ENCODE results near the gene CBX6. TPM values are rescaled to one million over a fixed set of nuclear protein-coding genes. Genes with fewer than 3 reads are reported as not detected.

CBX6 gene
- total RNA-seq, 1 donor from 2014 or later, result 11.0 TPM

GRCh38 chr22:38843201-38843656, 28.8 kb downstream of the CBX6 start:
- H3K36me3 Mint-ChIP-seq (ENCODE audit: low read depth, unreplicated experiment), result peaks cover 10% of the 10 kb centered on the region
- H3K4me3 Mint-ChIP-seq (ENCODE audit: unreplicated experiment), result no peak overlapping the region
- TF ChIP-seq, protein P1, sequence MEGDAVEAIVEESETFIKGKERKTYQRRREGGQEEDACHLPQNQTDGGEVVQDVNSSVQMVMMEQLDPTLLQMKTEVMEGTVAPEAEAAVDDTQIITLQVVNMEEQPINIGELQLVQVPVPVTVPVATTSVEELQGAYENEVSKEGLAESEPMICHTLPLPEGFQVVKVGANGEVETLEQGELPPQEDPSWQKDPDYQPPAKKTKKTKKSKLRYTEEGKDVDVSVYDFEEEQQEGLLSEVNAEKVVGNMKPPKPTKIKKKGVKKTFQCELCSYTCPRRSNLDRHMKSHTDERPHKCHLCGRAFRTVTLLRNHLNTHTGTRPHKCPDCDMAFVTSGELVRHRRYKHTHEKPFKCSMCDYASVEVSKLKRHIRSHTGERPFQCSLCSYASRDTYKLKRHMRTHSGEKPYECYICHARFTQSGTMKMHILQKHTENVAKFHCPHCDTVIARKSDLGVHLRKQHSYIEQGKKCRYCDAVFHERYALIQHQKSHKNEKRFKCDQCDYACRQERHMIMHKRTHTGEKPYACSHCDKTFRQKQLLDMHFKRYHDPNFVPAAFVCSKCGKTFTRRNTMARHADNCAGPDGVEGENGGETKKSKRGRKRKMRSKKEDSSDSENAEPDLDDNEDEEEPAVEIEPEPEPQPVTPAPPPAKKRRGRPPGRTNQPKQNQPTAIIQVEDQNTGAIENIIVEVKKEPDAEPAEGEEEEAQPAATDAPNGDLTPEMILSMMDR (IDR thresholded peaks at IDR 0.05; ENCODE audit: unreplicated experiment), result no peak
- H3K4me1 Mint-ChIP-seq (ENCODE audit: unreplicated experiment), result peaks cover 2% of the 10 kb centered on the region
- H3K27ac Mint-ChIP-seq (ENCODE audit: unreplicated experiment), result no peak overlapping the region
- no peaks in the 10 kb centered on the region for H3K9me3 Mint-ChIP-seq (ENCODE audit: unreplicated experiment)
- peak; percentile 61 for DNase-seq (ENCODE audit: low spot score)
- H3K27me3 Mint-ChIP-seq (ENCODE audit: unreplicated experiment), result peaks cover 34% of the 10 kb centered on the region

DNA sequence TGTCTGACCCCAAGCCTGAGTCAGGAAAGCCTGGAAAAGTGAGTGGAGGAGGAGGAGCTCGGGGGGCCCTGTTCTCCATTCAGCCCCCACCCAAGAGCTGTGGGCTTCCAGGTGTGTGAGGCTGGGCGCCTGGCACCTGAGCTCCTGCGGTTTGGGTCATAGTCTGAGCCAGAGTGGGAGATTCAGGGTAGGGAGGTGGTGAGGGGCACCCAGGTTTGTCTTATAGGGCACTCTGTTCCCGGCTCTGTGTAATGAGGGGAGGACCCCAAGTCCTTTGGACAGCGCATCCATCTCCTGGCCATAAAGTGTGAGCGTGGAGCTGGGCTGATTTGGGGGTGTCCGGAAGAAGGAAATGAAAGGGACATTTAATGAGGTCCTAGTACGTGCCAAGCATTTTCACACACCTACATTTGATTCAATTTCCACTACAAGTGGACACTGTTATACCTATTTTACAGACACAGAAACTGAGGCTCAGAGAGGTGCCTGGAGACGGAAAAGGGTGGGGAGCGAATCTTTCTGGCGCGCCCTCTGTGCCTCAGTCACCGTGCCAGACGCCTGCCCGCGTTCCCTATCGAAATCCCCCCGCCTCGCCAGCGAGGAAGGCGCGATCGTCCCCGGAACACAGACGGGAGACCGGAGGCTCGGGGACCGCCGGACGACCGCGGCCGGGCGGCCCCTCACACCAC, 29.4 kb downstream of the CBX6 start:
- H3K27me3 Mint-ChIP-seq (ENCODE audit: unreplicated experiment), result peaks cover 34% of the 10 kb centered on the region
- TF ChIP-seq, protein P1 (IDR thresholded peaks at IDR 0.05; ENCODE audit: unreplicated experiment), result no peak

DNA sequence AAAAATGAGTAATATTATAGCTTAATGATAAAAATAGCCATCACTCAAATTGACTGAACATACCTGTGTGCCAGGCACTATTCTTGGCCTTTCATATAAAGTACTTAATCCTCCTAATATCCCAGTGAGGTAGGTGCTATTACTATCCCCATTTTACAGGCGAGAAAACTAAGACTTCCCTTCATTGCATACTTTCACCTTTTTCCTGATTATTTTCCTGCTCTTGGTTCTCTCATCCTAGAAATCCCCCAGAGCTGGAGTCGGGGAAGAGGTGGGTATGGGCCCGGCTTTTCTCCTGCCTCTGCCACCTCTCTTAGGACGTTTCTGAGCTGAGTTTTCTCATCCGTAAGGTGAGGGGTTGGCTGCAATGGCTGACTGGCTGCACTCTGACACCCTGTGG, 30.4 kb downstream of the CBX6 start:
- Mint-ChIP-seq H3K27me3 (ENCODE audit: unreplicated experiment) (peaks cover 31% of the 10 kb centered on the region), H3K27ac (ENCODE audit: unreplicated experiment) (no peak overlapping the region), H3K36me3 (ENCODE audit: low read depth, unreplicated experiment) (peaks cover 10% of the 10 kb centered on the region), H3K4me3 (ENCODE audit: unreplicated experiment) (no peak overlapping the region), H3K4me1 (ENCODE audit: unreplicated experiment) (peaks cover 2% of the 10 kb centered on the region), H3K9me3 (ENCODE audit: unreplicated experiment) (no peaks in the 10 kb centered on the region)
- DNase-seq (ENCODE audit: low spot score), result no peak
- TF ChIP-seq, protein P1 (IDR thresholded peaks at IDR 0.05; ENCODE audit: unreplicated experiment), result no peak

More for the DNA sequence above, 29.4 kb downstream of the CBX6 start:
- Mint-ChIP-seq H3K4me3 (ENCODE audit: unreplicated experiment) (peak overlapping the region; percentile 87), H3K9me3 (ENCODE audit: unreplicated experiment) (no peaks in the 10 kb centered on the region), H3K4me1 (ENCODE audit: unreplicated experiment) (peaks cover 2% of the 10 kb centered on the region), H3K27ac (ENCODE audit: unreplicated experiment) (peak overlapping the region; percentile 52), H3K36me3 (ENCODE audit: low read depth, unreplicated experiment) (peaks cover 10% of the 10 kb centered on the region)
- no peak for DNase-seq (ENCODE audit: low spot score)

DNA sequence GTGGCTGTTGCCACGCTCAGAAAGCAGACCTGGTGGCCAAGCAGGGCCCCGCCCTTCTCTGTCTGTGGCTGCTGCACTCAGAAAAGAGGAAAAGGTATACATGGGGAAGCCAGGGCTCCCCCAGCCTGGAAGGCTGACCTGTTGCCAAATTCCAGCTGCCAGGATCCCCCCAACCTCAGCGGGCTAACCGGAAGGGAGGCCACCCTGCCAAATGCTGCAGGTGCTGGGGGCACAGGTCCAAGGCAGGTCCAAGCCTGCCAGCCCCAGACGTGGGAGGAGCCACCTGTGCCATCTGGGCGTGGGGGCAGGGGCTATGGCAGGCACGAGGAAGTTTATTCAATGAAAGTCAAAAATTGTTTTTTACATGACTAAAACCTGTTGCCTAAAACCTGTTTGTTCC, 30.8 kb downstream of the CBX6 start:
- no peak for DNase-seq (ENCODE audit: low spot score)
- Mint-ChIP-seq H3K9me3 (ENCODE audit: unreplicated experiment) (no peaks in the 10 kb centered on the region), H3K4me3 (ENCODE audit: unreplicated experiment) (no peak overlapping the region), H3K27me3 (ENCODE audit: unreplicated experiment) (peaks cover 30% of the 10 kb centered on the region), H3K4me1 (ENCODE audit: unreplicated experiment) (peaks cover 2% of the 10 kb centered on the region), H3K36me3 (ENCODE audit: low read depth, unreplicated experiment) (peaks cover 10% of the 10 kb centered on the region), H3K27ac (ENCODE audit: unreplicated experiment) (no peak overlapping the region)
- TF ChIP-seq, protein P1 (IDR thresholded peaks at IDR 0.05; ENCODE audit: unreplicated experiment), result no peak

DNA sequence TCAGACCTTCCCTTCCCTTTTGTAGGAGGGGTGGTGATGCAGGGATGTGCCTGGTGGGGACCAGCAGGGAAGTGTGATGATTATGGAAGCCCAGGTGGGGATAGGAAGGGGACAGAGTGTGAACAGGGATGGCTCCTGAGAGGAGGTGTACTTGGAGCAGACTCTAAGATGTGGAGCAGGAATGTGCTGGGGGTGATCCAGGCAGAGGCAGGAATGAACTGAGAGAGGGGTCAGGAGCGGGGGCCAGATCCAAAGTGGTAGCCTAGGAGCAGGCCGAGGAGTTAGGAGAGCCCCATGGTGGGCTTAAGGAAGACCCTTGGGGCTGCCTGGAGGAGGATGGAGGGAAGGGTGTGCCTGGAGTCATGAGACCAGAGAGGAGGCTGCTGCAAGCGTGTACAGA, 31.9 kb downstream of the CBX6 start:
- no peak for DNase-seq (ENCODE audit: low spot score)
- Mint-ChIP-seq H3K4me3 (ENCODE audit: unreplicated experiment) (no peak overlapping the region), H3K27me3 (ENCODE audit: unreplicated experiment) (peaks cover 26% of the 10 kb centered on the region), H3K9me3 (ENCODE audit: unreplicated experiment) (no peaks in the 10 kb centered on the region), H3K4me1 (ENCODE audit: unreplicated experiment) (peaks cover 2% of the 10 kb centered on the region), H3K27ac (ENCODE audit: unreplicated experiment) (no peak overlapping the region), H3K36me3 (ENCODE audit: low read depth, unreplicated experiment) (peaks cover 10% of the 10 kb centered on the region)
- TF ChIP-seq, protein P1 (IDR thresholded peaks at IDR 0.05; ENCODE audit: unreplicated experiment), result no peak

Measured in endothelial cell (in vitro differentiated cells).